GM19468 (cell line): ENCODE results near the gene CLIC4.
"Not testable (repeated sequence)": the region's sequence is repeated elsewhere in the genome, so short reads cannot be mapped to it uniquely, and the experiment has no call there.

Experiments
- ATAC-seq: cut with Tn5 transposase; IDR thresholded peaks from one replicate; pipeline ENCODE4 v1.9.1; 2021; ENCODE audit warnings: mild to moderate bottlenecking, moderate library complexity, moderate number of reproducible peaks; ENCODE audit not compliant: unreplicated experiment; ENCODE audit errors: extremely low read depth

CLIC4 gene

GRCh38 chr1:24744911-24745710, at the start of gene CLIC4:
CLIC4 (plus strand) TSS chr1:24745447; CDS start chr1:24745554, 107 bp downstream.
- peak; percentile 83 for ATAC-seq

DNA sequence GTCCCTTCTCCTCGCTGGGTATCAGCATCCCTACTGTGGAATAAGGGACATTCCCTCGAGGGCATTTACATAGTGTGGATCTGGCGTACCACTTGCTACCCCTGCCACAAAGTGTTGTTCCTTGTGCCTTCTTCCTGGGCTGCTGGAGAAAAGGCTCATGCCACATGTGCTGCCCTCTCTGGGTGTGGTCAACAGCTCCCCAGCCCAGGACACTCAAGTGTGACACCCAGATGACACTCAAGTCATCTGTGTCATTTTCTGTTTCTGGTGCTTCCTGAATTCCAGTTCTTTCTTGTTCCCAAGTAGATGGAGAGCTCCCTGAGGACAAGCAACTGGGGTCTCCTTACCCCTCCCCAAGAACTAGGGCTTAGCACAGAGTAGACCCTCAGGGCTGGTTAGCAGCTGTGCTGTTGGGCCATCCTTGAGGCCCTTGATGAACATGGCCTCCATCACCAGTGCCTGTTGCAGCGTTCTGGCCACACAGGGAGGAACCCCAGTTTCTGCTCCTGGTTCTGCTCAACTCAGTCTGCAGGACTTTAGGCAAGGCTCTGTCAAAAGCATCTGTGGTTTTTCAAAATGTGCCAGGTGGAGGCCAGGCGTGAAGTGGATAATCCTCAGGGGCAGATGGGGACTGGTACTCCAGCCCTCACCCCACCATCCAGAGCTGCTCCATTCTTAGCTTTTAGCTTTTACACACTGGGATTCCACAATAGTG, 49.0 kb upstream of the CLIC4 start:
- ATAC-seq = no peak

DNA sequence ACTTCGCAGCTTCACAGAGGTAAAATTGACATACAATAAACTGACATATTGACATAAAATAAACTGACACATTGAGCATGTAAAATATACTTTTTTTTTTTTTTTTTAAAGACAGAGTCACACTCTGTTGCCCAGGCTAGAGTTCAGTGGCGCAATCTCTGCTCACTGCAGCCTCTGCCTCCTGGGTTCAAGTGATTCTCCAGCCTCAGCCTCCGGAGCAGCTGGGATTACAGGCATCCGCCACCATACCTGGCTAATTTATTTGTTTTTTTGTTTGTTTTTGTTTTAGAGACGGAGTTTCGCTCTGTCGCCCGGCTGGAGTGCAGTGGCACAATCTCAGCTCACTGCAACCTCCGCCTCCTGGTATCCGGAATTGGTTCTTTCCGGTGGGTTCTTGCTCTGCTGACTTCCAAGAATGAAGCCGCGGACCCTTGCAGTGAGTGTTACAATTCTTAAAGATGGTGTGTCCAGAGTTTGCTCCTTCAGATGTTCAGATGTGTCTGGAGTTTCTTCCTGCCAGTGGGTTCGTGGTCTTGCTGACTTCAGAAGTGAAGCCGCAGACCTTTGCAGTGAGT, 48.4 kb upstream of the CLIC4 start:
- ATAC-seq = no peak

- ATAC-seq = not testable (repeated sequence)
Measured at GRCh38 chr1:24697453-24698001, 47.7 kb upstream of the CLIC4 start.

DNA sequence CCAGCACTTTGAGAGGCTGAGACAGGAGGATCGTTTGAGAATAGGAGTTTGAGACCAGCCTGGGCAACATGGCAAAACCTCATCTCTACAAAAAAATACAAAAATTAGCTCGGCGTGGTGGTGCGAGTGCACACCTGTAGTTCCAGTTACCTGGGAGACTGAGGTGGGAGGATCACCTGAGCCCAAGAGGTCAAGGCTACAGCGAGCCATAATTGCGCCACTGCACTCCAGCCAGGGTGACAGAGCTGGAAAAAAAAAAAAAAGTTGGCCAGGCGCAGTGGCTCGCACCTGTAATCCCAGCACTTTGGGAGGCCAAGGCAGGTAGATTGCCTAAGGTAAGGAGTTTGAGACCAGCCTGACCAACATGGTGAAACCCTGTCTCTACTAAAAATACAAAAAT, 46.9 kb upstream of the CLIC4 start:
- not testable (repeated sequence) for ATAC-seq

GRCh38 chr1:24699628-24700027, 45.6 kb upstream of the CLIC4 start:
- no peak for ATAC-seq

DNA sequence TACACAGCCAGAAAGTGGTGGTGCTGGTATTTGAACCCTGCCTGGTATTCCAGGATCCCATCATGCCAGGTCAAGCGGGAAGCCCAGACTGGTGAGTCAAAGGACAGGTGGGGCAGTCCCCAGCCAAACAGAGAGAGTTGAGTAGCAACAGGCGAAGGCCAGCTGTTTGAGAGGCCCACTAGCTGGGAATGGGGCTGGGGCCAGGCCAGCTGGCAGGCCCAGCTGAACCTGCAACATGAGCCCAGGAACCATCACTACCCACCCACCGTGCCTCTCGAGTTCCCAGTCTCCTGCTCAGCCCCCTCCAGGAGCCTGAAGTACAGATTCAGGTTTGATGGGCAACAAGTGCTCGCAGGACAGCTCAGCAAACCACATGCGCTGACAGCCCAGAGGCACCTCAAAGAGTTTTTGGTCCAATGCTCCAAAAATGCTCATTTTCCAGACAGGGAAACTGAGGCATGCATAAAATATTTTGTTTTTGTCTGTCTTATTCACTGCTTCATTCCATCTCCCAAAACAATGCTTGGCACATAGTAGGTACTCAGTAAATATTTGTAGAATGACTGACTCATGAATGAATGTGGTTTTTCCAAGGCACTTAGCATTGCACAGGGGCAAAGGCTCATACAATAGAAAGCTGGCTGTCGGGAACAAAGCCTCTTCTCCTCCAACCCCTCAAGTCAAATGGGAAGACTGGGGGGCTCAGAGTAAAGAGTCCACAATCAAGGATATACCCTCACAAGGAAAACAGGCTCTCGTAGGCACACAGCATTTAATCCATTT, 42.5 kb upstream of the CLIC4 start:
- no peak for ATAC-seq

GRCh38 chr1:24704411-24705259, 40.6 kb upstream of the CLIC4 start:
- no peak for ATAC-seq

DNA sequence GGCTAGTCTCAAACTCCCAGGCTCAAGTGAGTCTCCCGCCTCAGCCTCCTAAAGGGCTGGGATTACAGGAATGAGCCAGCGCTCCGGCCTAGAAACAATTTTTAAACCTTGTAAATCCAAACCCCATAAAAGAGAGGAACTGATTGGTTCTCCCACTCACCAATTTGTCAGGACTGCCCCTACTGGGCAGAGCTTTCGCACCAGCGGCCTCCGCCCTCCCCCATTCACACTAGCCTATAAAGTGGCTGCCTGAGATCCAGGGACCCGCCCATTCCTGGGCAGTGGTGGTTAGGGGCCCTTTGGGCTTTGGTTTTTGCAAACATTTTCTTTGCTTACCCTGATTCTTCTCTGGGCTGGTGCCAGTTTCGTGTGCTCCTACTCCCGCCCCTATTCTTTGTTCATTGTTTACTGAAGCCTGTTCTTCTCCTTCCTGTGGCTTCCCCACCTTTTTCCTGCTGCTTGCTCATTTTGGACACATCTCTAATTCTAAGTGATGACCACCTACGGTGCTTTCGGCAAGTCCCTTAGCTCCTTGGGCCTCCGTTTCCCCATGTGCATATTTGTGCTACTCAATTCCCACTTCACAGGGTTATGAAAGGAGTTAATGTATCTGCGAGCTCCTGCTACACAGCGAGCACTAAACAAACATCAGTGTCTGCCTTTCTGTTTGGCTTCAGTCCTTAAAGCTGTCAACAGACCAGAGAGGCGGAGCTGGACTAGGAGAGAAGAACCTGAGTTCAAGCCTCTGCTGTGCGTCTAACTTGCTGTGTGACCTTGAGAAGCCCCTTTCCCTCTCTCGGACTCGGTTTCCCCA, 39.8 kb upstream of the CLIC4 start:
- no peak for ATAC-seq

DNA sequence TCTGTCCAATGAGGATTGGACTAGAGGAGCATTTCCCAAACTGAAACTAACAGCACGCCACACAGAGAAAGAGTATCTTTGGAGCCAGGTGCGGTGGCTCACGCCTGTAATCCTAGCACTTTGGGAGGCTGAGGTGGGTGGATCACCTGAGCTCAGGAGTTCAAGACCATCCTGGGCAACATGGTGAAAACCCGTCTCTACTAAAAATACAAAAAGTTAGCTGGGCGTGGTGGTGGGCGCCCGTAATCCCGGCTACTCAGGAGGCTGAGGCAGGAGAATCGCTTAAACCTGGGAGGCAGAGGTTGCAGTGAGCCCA, 39.2 kb upstream of the CLIC4 start:
- not testable (repeated sequence) for ATAC-seq

DNA sequence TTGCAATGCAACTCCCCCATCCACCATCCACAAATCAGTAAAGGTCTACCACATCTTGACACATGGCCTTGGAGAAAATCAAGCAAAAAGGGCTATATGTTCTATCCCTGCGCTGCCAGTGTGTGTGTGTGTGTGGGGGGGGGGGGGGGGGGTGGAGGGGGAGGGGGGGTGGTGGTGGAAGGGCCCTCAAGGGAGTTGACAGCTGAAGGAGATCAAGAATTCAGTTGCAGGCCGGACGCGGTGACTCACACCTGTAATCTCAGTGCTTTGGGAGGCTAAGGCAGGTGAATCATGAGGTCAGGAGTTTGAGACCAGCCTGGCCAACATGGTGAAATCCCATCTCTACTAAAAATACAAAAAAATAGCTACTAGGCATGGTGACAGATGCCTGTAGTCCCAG, 37.6 kb upstream of the CLIC4 start:
- ATAC-seq = no peak

DNA sequence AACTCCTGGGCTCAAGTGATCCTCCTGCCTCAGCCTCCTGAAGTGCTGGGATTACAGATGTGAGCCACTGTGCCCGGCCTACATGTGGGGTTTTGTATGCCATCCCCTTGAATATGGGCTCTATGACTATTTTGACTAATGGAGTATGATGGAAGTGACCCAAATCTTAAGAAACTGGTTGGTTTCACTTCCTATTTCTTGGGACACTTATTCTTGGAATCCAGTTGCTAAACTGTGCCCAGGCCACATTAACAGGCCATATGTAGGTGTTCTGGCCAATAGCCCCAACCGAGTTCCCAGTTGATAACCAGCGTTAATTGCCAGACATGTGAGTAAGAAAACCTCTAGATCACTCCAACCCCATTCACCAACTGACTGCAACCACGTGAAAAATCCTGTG, 36.3 kb upstream of the CLIC4 start:
- no peak for ATAC-seq

- ATAC-seq = no peak
Measured at GRCh38 chr1:24709791-24710441, 35.3 kb upstream of the CLIC4 start.

- ATAC-seq = no peak
Measured at GRCh38 chr1:24711329-24711728, 33.9 kb upstream of the CLIC4 start.

GRCh38 chr1:24713176-24713575, 32.1 kb upstream of the CLIC4 start:
- ATAC-seq = no peak

- ATAC-seq = no peak
Measured at GRCh38 chr1:24713736-24714135, 31.5 kb upstream of the CLIC4 start.

DNA sequence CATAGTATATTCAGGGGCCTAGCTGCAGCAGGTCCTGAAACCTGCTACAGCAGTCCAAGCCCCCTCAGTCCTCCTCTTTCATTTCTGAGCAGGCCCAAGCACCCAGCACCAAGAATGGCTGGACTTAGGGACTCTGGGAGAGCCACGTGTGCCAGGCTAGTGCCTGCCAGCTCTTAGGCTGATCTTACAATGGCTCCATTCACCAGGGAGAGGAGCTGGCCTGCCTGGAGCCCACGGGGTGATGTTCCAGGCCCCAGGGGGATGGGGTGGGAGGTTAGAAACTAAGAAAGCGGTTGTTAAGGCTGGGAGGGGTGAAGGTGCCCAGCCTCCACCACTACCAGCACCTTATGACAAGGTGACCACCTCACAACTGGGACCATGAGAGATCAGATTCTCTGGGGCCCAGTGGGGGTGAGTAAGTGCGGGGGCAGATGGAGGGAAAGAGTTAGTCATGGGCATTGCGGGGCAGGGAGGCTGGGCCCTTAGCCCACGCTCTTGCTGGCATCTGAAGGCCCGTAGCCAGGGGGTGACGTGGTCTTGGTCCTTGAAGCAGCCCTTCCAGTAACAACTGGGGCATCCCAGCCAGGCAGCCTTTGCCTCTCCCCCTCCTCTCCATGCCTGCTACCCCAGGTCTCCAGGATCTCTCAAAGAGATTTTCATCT, 30.3 kb upstream of the CLIC4 start:
- ATAC-seq = no peak

- ATAC-seq = no peak
Measured at GRCh38 chr1:24715658-24716057, 29.6 kb upstream of the CLIC4 start.
